ENCODE data around the gene ENSA. TPM values are rescaled to one million over a fixed set of nuclear protein-coding genes. Genes with fewer than 3 reads are reported as not detected.

The ENSA gene
- total and polyA plus RNA-seq, 2 donors (not counting 3 experiments of a cell fraction or from before 2014, with no cell fraction given), result 32.4 to 155 TPM

GRCh38 chr1:150674881-150675280 lies 45.5 kb upstream of the ENSA start:
- ChIA-PET CTCF (no interaction called here), POLR2A (no interaction called here)
- Histone ChIP-seq H3K9me1 (replicated peaks; ENCODE audit: control insufficient read depth, extremely low read depth, insufficient read depth, low read length) (no peaks in the 10 kb centered on the region), H3K4me1 (ENCODE audit: control insufficient read depth, extremely low read depth, insufficient read depth, low read length) (no peaks in the 10 kb centered on the region), H3K27me3 (ENCODE audit: control insufficient read depth in 2 of 2, insufficient read depth in 2 of 2, low read length in 2 of 2) (no peaks in the 10 kb centered on the region), H3K79me2 (ENCODE audit: control insufficient read depth, insufficient read depth, low read length) (peaks cover under 1% of the 10 kb centered on the region), H3K27ac (ENCODE audit: insufficient read depth, low read depth, low read length) (no peak overlapping the region), H3K4me3 (replicated peaks in 1 of 3; ENCODE audit: insufficient read depth in 1 of 3, low read depth in 1 of 3, low read length in 3 of 3) (no peak overlapping the region), H3K4me2 (ENCODE audit: insufficient read depth, low read length) (no peak overlapping the region), H3K9ac (replicated peaks; ENCODE audit: extremely low read depth, insufficient read depth, low read length) (no peak overlapping the region), H2AFZ (ENCODE audit: low read depth, low read length) (no peak overlapping the region), H3K9me3 (replicated peaks; ENCODE audit: control insufficient read depth, insufficient read depth, low read length) (no peaks in the 10 kb centered on the region), H4K20me1 (replicated peaks; ENCODE audit: control insufficient read depth, extremely low read depth, insufficient read depth, low read length) (no peaks in the 10 kb centered on the region), H3K36me3 (ENCODE audit: control insufficient read depth in 2 of 2, extremely low read depth in 1 of 2, insufficient read depth in 2 of 2, low read length in 2 of 2) (peaks cover 0 to 2% of the 10 kb centered on the region in 2 experiments)
- FAIRE-seq (no peak), DNase-seq (ENCODE audit: low read depth, low spot score) (no peak)
- TF ChIP-seq CTCF (IDR thresholded peaks at IDR 0.05; ENCODE audit: extremely low read depth in 1 of 2, insufficient read depth in 1 of 2, low read depth in 1 of 2, low read length in 2 of 2) (no peak), JUN (IDR thresholded peaks at IDR 0.05; ENCODE audit: borderline replicate concordance, insufficient read depth, insufficient read length, low read depth) (no peak), GATA2 (IDR thresholded peaks at IDR 0.05; ENCODE audit: insufficient read depth, insufficient read length, low read depth, low read length) (no peak), FOS (IDR thresholded peaks at IDR 0.05; ENCODE audit: borderline replicate concordance, insufficient read depth, low read length) (no peak)
- no TSS peak for BruUV-seq (replicated peaks)
- intact Hi-C loops (cut with micrococcal nuclease) (no loop called here), dilution Hi-C loops (cut with MboI; ENCODE audit: extremely low pct_ligation_motif_present, low sequenced_read_pairs) (no loop called here)

GRCh38 chr1:150663321-150663720 lies 33.9 kb upstream of the ENSA start:
- dilution Hi-C loops (cut with MboI; ENCODE audit: extremely low pct_ligation_motif_present, low sequenced_read_pairs), result loop anchor here (10.0 kb wide), 1 partner anchor 89 kb away; the partner anchor contains the start of gene MCL1
- TF ChIP-seq EZH2 (IDR thresholded peaks at IDR 0.05; ENCODE audit: borderline replicate concordance, low read depth, low read length, severe bottlenecking) (no peak), GATA2 (IDR thresholded peaks at IDR 0.05; ENCODE audit: insufficient read depth, insufficient read length, low read depth, low read length) (no peak), FOS (IDR thresholded peaks at IDR 0.05; ENCODE audit: borderline replicate concordance, insufficient read depth, low read length) (no peak), JUN (IDR thresholded peaks at IDR 0.05; ENCODE audit: borderline replicate concordance, insufficient read depth, insufficient read length, low read depth) (no peak), POLR2AphosphoS5 (IDR thresholded peaks at IDR 0.05; ENCODE audit: insufficient read depth, low read depth, low read length) (no peak), MAX (IDR thresholded peaks at IDR 0.05; ENCODE audit: insufficient read depth, insufficient read length) (no peak), POLR2A (IDR thresholded peaks at IDR 0.05; ENCODE audit: low read depth, low read length) (no peak), CTCF (IDR thresholded peaks at IDR 0.05; ENCODE audit: extremely low read depth in 1 of 2, insufficient read depth in 1 of 2, low read depth in 1 of 2, low read length in 2 of 2) (no peak), MYC (IDR thresholded peaks at IDR 0.05; ENCODE audit: low read depth, low read length) (no peak)
- no peak for FAIRE-seq
- H3K9me3 ChIP-seq (replicated peaks; ENCODE audit: control insufficient read depth, insufficient read depth, low read length), result no peaks in the 10 kb centered on the region
- no peaks in the 10 kb centered on the region for H4K20me1 ChIP-seq (replicated peaks; ENCODE audit: control insufficient read depth, extremely low read depth, insufficient read depth, low read length)
- peaks cover 4 to 8% of the 10 kb centered on the region in 2 experiments for H3K36me3 ChIP-seq (ENCODE audit: control insufficient read depth in 2 of 2, extremely low read depth in 1 of 2, insufficient read depth in 2 of 2, low read length in 2 of 2)
- no peak overlapping the region for H3K4me3 ChIP-seq (replicated peaks in 1 of 3; ENCODE audit: insufficient read depth in 1 of 3, low read depth in 1 of 3, low read length in 3 of 3)
- H3K4me2 ChIP-seq (ENCODE audit: insufficient read depth, low read length), result no peak overlapping the region
- ChIA-PET POLR2A (no interaction called here), CTCF (interaction anchor here (1.6 kb wide), 1 partner anchor 10 kb away, joined by 3 read pairs; no protein-coding TSS in a partner anchor)
- intact Hi-C loops (cut with micrococcal nuclease), result no loop called here
- no peaks in the 10 kb centered on the region for H3K9me1 ChIP-seq (replicated peaks; ENCODE audit: control insufficient read depth, extremely low read depth, insufficient read depth, low read length)
- no peak for DNase-seq (ENCODE audit: low read depth, low spot score)
- no peak overlapping the region for H3K9ac ChIP-seq (replicated peaks; ENCODE audit: extremely low read depth, insufficient read depth, low read length)
- H3K79me2 ChIP-seq (ENCODE audit: control insufficient read depth, insufficient read depth, low read length), result no peaks in the 10 kb centered on the region
- no peak overlapping the region for H2AFZ ChIP-seq (ENCODE audit: low read depth, low read length)
- no TSS peak for BruUV-seq (replicated peaks)
- no peaks in the 10 kb centered on the region for H3K4me1 ChIP-seq (ENCODE audit: control insufficient read depth, extremely low read depth, insufficient read depth, low read length)
- H3K27ac ChIP-seq (ENCODE audit: insufficient read depth, low read depth, low read length), result no peak overlapping the region
- H3K27me3 ChIP-seq (ENCODE audit: control insufficient read depth in 2 of 2, insufficient read depth in 2 of 2, low read length in 2 of 2), result no peaks in the 10 kb centered on the region
